Breast epithelium (tissue), 3 donors: ENCODE measurements around the gene P2RX5.

Experiments
- POLR2A ChIP-seq: fragments of 450-650 bp; IDR thresholded peaks from one replicate; pipeline ENCODE4 v1.6.1; 2016; ENCODE audit warnings: antibody characterized with exemption, mild to moderate bottlenecking, moderate library complexity
- POLR2AphosphoS5 ChIP-seq, 3 donors: sonication (generic); formaldehyde crosslinking; IDR thresholded peaks; one replicate each; pipeline ENCODE4 v1.6.1; 2017; ENCODE audit warnings: antibody characterized with exemption in 3 of 3
- TF ChIP-seq, protein P1 (sequence below), 3 donors: fragments of 450-650 bp; IDR thresholded peaks; one replicate each; pipeline ENCODE4 v1.5.1; 2016 to 2017; ENCODE audit warnings: antibody characterized with exemption in 3 of 3, mild to moderate bottlenecking in 3 of 3, moderate library complexity in 3 of 3

GRCh38 chr17:3724378-3725077 is 28.6 kb upstream of the P2RX5 start:
- TF ChIP-seq, protein P1, sequence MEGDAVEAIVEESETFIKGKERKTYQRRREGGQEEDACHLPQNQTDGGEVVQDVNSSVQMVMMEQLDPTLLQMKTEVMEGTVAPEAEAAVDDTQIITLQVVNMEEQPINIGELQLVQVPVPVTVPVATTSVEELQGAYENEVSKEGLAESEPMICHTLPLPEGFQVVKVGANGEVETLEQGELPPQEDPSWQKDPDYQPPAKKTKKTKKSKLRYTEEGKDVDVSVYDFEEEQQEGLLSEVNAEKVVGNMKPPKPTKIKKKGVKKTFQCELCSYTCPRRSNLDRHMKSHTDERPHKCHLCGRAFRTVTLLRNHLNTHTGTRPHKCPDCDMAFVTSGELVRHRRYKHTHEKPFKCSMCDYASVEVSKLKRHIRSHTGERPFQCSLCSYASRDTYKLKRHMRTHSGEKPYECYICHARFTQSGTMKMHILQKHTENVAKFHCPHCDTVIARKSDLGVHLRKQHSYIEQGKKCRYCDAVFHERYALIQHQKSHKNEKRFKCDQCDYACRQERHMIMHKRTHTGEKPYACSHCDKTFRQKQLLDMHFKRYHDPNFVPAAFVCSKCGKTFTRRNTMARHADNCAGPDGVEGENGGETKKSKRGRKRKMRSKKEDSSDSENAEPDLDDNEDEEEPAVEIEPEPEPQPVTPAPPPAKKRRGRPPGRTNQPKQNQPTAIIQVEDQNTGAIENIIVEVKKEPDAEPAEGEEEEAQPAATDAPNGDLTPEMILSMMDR (IDR thresholded peaks at IDR 0.05): no peak
- no peak for TF ChIP-seq POLR2A
- TF ChIP-seq POLR2AphosphoS5 (IDR thresholded peaks at IDR 0.05): no peak
